GM18507 (cell line): Measurements from ENCODE around the gene SMIM38.
A peak's percentile ranks its signal among the peaks of the same experiment; 100 is the strongest.

Experiments
- DNase-seq: peaks from one replicate; pipeline ENCODE4 v3.0.0; 2011; ENCODE audit warnings: low read depth; ENCODE audit not compliant: insufficient read length; ENCODE audit errors: extremely low spot score
- FAIRE-seq: peaks from 2 replicates; lab custom pipeline; 2011; peaks lifted over from hg19 to GRCh38; lab: Jason Lieb, UNC

The SMIM38 gene

GRCh38 chr11:69156673-69157155, 979 bp downstream of the SMIM38 start:
- DNase-seq (no peak), FAIRE-seq (no peak)

GRCh38 chr11:69157156-69157821, 1.6 kb downstream of the SMIM38 start:
- FAIRE-seq (no peak), DNase-seq (peak; percentile 47)

GRCh38 chr11:69157822-69158231, 2.1 kb downstream of the SMIM38 start:
- DNase-seq = no peak
- no peak for FAIRE-seq

- no peak for DNase-seq
- no peak for FAIRE-seq
Measured at GRCh38 chr11:69158301-69159149, 2.8 kb downstream of the SMIM38 start.

DNA sequence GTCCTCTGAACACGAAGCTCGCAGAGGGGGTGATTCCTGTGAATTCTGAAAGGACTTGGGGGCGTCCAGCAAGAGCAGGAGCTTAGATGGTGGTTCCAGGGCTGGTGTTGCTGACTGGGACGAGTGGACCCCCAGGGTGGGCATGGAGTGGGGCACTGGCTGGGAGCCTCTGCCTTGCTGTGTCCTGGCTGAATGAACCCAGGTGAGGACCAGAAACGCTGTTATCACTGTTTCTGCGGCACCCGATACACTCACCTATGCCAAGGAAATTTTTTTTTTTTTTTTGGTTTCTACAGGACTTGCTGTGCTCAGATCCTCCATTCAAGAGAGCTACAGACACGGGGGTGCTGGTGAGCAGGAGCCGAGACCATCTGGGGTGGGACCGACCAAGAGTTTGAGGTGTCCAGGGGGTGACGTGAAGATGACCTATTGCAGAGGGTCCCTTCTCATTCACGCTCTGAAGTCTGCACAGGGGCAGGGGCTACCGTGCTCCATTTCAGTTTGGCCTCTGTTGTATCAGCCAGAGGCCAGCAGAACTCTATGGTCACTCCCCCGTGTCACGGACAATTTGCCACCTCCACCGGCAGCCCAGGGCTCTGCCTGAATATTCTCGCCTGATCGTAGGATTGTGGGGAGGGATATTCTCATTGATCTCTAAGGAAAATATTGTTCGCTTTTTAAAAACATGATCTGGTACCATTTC, 3.6 kb downstream of the SMIM38 start:
- DNase-seq = no peak
- no peak for FAIRE-seq

DNA sequence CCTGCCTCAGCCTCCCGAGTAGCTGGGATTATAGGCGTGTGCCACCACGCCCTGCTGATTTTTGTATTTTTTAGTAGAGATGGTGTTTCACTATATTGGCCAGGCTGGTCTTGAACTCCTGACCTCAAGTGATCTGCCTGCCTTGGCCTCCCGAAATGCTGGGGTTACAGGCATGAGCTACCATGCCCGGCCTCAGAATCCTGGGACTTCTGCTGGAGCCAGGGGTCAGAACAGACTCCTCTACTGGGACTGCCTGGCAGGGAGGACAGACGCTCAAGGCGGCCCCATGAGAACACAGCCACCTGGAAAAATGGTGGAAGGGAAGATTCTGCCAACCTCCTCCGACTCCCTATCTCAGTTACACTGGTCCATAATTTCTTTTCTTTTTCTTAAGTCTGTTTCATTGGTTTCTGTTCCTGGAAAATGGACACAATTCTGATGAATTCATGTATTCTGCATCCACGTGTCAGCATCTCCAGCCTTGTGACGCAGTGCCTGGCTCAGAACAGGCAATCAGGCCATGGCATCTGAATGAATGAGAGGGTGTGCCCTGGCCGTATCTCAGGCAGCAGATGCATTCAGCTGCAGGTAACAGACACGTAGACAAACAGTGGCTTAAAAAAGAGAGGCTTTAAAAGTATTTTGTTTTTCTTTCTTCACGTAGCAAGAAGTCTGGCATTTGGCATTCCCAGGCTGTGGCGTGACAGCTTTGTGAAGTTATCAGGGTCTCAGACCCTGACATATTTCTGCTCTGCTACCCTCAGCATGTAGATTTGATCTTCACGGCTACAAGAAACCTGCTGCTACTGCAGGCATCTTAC, 4.8 kb downstream of the SMIM38 start:
- DNase-seq (no peak), FAIRE-seq (no peak)

DNA sequence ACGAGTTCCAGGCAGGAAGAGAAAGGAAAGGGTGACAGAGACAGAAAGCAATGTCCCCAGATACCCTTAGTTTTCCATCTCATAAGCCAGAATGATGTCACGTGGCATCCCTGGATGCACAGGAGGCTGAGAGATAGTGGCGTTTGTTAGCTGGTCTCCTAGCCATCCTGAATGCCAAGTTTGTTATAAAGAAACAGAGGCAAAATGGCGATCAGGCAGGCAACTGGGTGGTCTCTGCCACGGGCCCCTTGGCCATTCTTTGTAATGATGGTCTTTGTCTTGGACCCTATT, 5.3 kb downstream of the SMIM38 start:
- DNase-seq = no peak
- no peak for FAIRE-seq

- DNase-seq = no peak
- no peak for FAIRE-seq
Measured at GRCh38 chr11:69162505-69162904, 6.8 kb downstream of the SMIM38 start.

DNA sequence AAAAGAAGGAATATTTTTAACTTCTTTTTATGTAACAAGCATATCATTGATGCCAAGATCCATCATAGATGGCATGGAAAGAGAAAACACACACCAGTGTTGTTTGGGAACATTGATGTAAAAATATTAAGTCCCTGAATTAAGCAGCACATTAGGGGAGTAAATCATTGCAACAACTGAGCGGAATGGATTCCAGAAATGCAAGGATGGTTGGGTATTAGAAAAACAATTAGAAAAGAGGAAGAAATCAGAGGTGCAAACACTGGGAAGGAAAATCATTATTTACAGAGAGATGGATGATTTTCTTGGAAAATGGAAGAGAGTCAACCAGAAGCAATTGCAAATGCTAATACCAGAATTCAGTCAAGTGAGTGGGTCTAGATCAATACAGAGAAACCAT, 8.1 kb downstream of the SMIM38 start:
- no peak for DNase-seq
- FAIRE-seq = no peak

GRCh38 chr11:69164824-69165223, 9.1 kb downstream of the SMIM38 start:
- FAIRE-seq (no peak), DNase-seq (no peak)

- DNase-seq (no peak), FAIRE-seq (no peak)
Measured at GRCh38 chr11:69165775-69166174, 10.0 kb downstream of the SMIM38 start.

DNA sequence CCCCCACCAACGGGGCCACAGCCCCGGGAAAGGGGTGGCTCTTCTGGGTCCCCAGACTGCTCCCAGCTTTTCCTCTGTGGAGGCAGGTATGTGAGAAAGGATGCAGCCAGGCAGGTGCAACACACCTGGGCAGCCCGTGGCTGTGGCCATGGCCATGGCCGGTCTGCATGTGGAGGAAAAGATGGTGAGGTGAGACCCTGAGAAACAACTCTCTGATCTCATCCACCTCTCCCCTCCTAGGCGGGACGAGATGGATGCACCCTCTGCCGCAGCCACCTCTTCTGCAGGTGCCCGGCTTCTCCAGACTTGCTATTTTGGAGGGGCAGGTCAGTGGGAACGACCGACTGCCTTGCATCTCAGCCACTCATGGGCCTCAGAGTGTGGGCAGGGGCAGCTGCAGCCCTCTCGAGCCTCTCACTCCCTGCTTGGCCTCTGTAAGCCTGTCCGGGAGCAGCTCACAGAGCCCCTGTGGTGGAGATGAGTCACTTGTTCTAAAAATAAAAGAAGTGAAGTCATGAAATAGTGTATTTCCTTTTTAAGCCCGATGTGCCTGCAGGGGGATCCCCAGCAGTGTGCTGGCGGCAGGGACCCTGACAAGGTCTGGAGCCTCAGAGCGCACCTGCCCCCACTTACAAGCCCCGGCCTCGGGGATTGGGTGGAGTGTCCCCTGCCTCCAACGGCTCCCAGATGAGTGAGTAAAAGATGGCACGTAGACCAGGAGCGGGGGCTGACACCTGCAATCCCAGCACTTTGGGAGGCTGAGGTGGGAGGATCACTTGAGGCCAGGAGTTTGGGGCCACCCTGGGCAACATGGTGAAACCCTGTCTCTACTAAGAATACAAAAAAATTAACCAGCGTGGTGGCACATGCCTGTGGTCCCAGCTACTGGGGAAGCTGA, 10.7 kb downstream of the SMIM38 start:
- peak; percentile 91 for FAIRE-seq
- DNase-seq = peak; percentile 85

GRCh38 chr11:69167130-69167915, 11.6 kb downstream of the SMIM38 start:
- FAIRE-seq (no peak), DNase-seq (no peak)

- FAIRE-seq (no peak), DNase-seq (no peak)
Measured at GRCh38 chr11:69167916-69168691, 12.4 kb downstream of the SMIM38 start.

- no peak for FAIRE-seq
- no peak for DNase-seq
Measured at GRCh38 chr11:69169479-69169878, 13.7 kb downstream of the SMIM38 start.

DNA sequence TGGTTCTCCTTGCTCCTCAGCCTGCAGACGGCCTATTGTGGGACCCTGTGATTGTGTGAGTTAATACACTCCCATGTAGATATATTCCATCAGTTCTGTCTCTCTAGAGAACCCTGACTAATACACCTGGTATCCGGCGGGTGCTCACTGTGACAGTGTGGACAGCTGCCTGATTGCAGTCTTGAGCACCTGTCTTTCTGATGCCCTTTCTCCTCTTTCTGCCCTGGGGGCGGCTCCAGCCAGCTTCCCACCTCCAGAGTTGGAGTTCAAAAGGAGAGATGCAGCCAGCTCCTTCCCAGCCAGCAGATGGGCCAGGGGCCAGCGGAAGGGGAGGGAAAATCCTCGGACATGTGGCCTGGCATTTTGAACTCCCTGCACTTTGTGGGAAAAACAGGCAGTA, 15.0 kb downstream of the SMIM38 start:
- no peak for FAIRE-seq

GRCh38 chr11:69171476-69172240, 15.9 kb downstream of the SMIM38 start:
- DNase-seq = no peak
- no peak for FAIRE-seq

More for the DNA sequence above, 15.0 kb downstream of the SMIM38 start:
- no peak for DNase-seq
